PC-9 (cell line): ENCODE results near the gene UNC13C. TPM values are rescaled to one million over a fixed set of nuclear protein-coding genes. Genes with fewer than 3 reads are reported as not detected.

Source experiments
- BruUV-seq: library from RNA; stranded (reverse); fragments of 400-500 nt; replicated peaks from 2 replicates; lab custom pipeline; 2021; lab: Mats Ljungman, UMichigan
- CTCF ChIA-PET: fragments of 300-600 bp; sonication (Branson Sonifier 250); formaldehyde crosslinking; loops from one replicate; lab custom pipeline; 2022; ENCODE audit warnings: antibody characterized with exemption; lab: Charles Lee
- POLR2A ChIA-PET: fragments of 300-600 bp; sonication (Branson Sonifier 250); formaldehyde crosslinking; loops from one replicate; lab custom pipeline; 2022; ENCODE audit warnings: antibody characterized with exemption; ENCODE audit not compliant: unreplicated experiment; lab: Charles Lee
- DNase-seq, 2 experiments: peaks; one replicate each; pipeline versions ENCODE4 v3.0.0 to v3.0.0-alpha.2; 2015 to 2022; ENCODE audit warnings: mixed read lengths in 1 of 2
- H2AFZ ChIP-seq: fragments of 200-600 bp; sonication (generic); 2 replicates; pipeline ENCODE4 v1.8.1; 2017; ENCODE audit warnings: antibody characterized with exemption
- H3F3A ChIP-seq: fragments of 200-600 bp; sonication (generic); 2 replicates; pipeline ENCODE4 v1.8.1; 2017; ENCODE audit warnings: antibody characterized with exemption, mild to moderate bottlenecking, low read depth; ENCODE audit not compliant: insufficient read depth
- H3K27ac ChIP-seq: fragments of 200-600 bp; sonication (generic); 2 replicates; pipeline ENCODE4 v1.6.1; 2016; ENCODE audit warnings: mixed run types
- H3K27me3 ChIP-seq: fragments of 200-600 bp; sonication (generic); 2 replicates; pipeline ENCODE4 v1.6.1; 2016; ENCODE audit warnings: low read depth, mixed run types; ENCODE audit not compliant: insufficient read depth
- H3K36me3 ChIP-seq: fragments of 200-600 bp; sonication (generic); 2 replicates; pipeline ENCODE4 v1.6.1; 2016; ENCODE audit warnings: low read depth, mixed run types
- H3K4me1 ChIP-seq: fragments of 200-600 bp; sonication (generic); replicated peaks from 2 replicates; pipeline ENCODE4 v1.6.1; 2016; ENCODE audit warnings: mixed run types; ENCODE audit not compliant: insufficient read depth
- H3K4me2 ChIP-seq: fragments of 200-600 bp; sonication (generic); 2 replicates; pipeline ENCODE4 v1.6.1; 2017; ENCODE audit warnings: mixed run types
- H3K4me3 ChIP-seq: fragments of 200-600 bp; sonication (generic); 2 replicates; pipeline ENCODE4 v1.6.1; 2016; ENCODE audit warnings: mixed run types
- H3K79me2 ChIP-seq: fragments of 200-600 bp; sonication (generic); 2 replicates; pipeline ENCODE4 v1.6.1; 2017; ENCODE audit warnings: low read depth, mixed run types
- H3K9me2 ChIP-seq: fragments of 200-600 bp; sonication (generic); 2 replicates; pipeline ENCODE4 v1.8.1; 2017; ENCODE audit warnings: mild to moderate bottlenecking; ENCODE audit not compliant: insufficient read depth
- H3K9me3 ChIP-seq: fragments of 200-600 bp; sonication (generic); 2 replicates; pipeline ENCODE4 v1.8.1; 2016; ENCODE audit warnings: low read depth; ENCODE audit not compliant: insufficient read depth
- H4K20me1 ChIP-seq: fragments of 200-600 bp; sonication (generic); 2 replicates; pipeline ENCODE4 v1.8.1; 2017; ENCODE audit not compliant: insufficient read depth
- CTCF ChIP-seq: fragments of 200-600 bp; sonication (generic); conservative IDR thresholded peaks from 2 replicates; pipeline ENCODE4 v1.6.1; 2017; ENCODE audit warnings: mixed run types, antibody characterized with exemption, mild to moderate bottlenecking, moderate library complexity
- EZH2 ChIP-seq: fragments of 200-600 bp; sonication (generic); IDR thresholded peaks from 2 replicates; pipeline ENCODE4 v1.8.0; 2017; ENCODE audit warnings: antibody characterized with exemption, low read depth
- intact Hi-C: fragments of 100-400 bp; cut with micrococcal nuclease; formaldehyde crosslinking; loops from one replicate; pipeline ENCODE4 v1.10.0; 2022; ENCODE audit not compliant: unreplicated experiment
- total RNA-seq: library from RNA; stranded (reverse); gene quantifications from 2 replicates; pipeline ENCODE4 v1.2.3, GENCODE V29; 2021

The UNC13C gene
- total RNA-seq, 1 experiment from 2014 or later, result not detected

- intact Hi-C loops, result no loop called here
- CTCF ChIA-PET, result no interaction called here
- no peak overlapping the region for H3K4me2 ChIP-seq
Measured at GRCh38 chr15:54582863-54583643, 604.8 kb downstream of the UNC13C start.

GRCh38 chr15:54585063-54585462 is 606.8 kb downstream of the UNC13C start:
- ChIA-PET CTCF (no interaction called here), POLR2A (no interaction called here)
- H3K9me2 ChIP-seq, result no peaks in the 10 kb centered on the region
- intact Hi-C loops, result no loop called here
- no peaks in the 10 kb centered on the region for H3K4me1 ChIP-seq
- H3K79me2 ChIP-seq, result no peaks in the 10 kb centered on the region
- H2AFZ ChIP-seq, result no peak overlapping the region
- no peaks in the 10 kb centered on the region for H4K20me1 ChIP-seq
- no peak for DNase-seq
- H3K27me3 ChIP-seq, result no peaks in the 10 kb centered on the region
- H3F3A ChIP-seq, result no peaks in the 10 kb centered on the region
- no peak overlapping the region for H3K4me3 ChIP-seq
- no peak overlapping the region for H3K27ac ChIP-seq
- TF ChIP-seq CTCF, result no peak
- no peak for TF ChIP-seq EZH2
- BruUV-seq, result no TSS peak
- no peaks in the 10 kb centered on the region for H3K9me3 ChIP-seq
- no peak overlapping the region for H3K4me2 ChIP-seq
- H3K36me3 ChIP-seq, result no peaks in the 10 kb centered on the region

More at GRCh38 chr15:54582863-54583643, 604.8 kb downstream of the UNC13C start:
- no TSS peak for BruUV-seq
- no peaks in the 10 kb centered on the region for H3K9me2 ChIP-seq
- H3K36me3 ChIP-seq, result no peaks in the 10 kb centered on the region
- no peak for DNase-seq
- no peak for TF ChIP-seq EZH2
- TF ChIP-seq CTCF, result no peak
- H3K27ac ChIP-seq, result no peak overlapping the region
- POLR2A ChIA-PET, result no interaction called here
- no peaks in the 10 kb centered on the region for H3F3A ChIP-seq
- no peaks in the 10 kb centered on the region for H3K27me3 ChIP-seq
- no peaks in the 10 kb centered on the region for H3K9me3 ChIP-seq
- no peak overlapping the region for H2AFZ ChIP-seq
- no peak overlapping the region for H3K4me3 ChIP-seq
- no peaks in the 10 kb centered on the region for H3K4me1 ChIP-seq
- H3K79me2 ChIP-seq, result no peaks in the 10 kb centered on the region
- H4K20me1 ChIP-seq, result no peaks in the 10 kb centered on the region

- POLR2A ChIA-PET, result no interaction called here
- Histone ChIP-seq H3K36me3 (no peaks in the 10 kb centered on the region), H3K4me3 (no peak overlapping the region), H2AFZ (no peak overlapping the region), H3K9me3 (no peaks in the 10 kb centered on the region), H4K20me1 (no peaks in the 10 kb centered on the region), H3K4me2 (no peak overlapping the region), H3K27ac (no peak overlapping the region), H3K27me3 (no peaks in the 10 kb centered on the region), H3K9me2 (no peaks in the 10 kb centered on the region), H3F3A (no peaks in the 10 kb centered on the region), H3K4me1 (no peaks in the 10 kb centered on the region), H3K79me2 (no peaks in the 10 kb centered on the region)
- CTCF ChIA-PET, result no interaction called here
- intact Hi-C loops, result no loop called here
- BruUV-seq, result no TSS peak
- DNase-seq, result no peak
- TF ChIP-seq EZH2, result no peak
- no peak for TF ChIP-seq CTCF
Measured at GRCh38 chr15:54594115-54594514, 615.9 kb downstream of the UNC13C start.
